Esophagus squamous epithelium (tissue), 4 donors: ENCODE measurements around the gene CTDSPL.

Experiments used
- POLR2A ChIP-seq, 4 donors: fragments of 450-650 bp; IDR thresholded peaks; one replicate each; pipeline ENCODE4 v1.6.1; 2017; ENCODE audit warnings: antibody characterized with exemption in 4 of 4, mild to moderate bottlenecking in 4 of 4, moderate library complexity in 3 of 4
- TF ChIP-seq, protein P1 (sequence below), 6 experiments: fragments of 450-650 bp in 4 of 6; fragments of 200-600 bp in 2 of 6; sonication (generic) in 2 of 6; IDR thresholded peaks; one replicate each; pipeline ENCODE4 v1.5.1; 2016 to 2019; ENCODE audit warnings: antibody characterized with exemption in 6 of 6, mild to moderate bottlenecking in 4 of 6, moderate library complexity in 4 of 6

GRCh38 chr3:37896827-37897226 is 35.1 kb downstream of the CTDSPL start:
- TF ChIP-seq, protein P1, sequence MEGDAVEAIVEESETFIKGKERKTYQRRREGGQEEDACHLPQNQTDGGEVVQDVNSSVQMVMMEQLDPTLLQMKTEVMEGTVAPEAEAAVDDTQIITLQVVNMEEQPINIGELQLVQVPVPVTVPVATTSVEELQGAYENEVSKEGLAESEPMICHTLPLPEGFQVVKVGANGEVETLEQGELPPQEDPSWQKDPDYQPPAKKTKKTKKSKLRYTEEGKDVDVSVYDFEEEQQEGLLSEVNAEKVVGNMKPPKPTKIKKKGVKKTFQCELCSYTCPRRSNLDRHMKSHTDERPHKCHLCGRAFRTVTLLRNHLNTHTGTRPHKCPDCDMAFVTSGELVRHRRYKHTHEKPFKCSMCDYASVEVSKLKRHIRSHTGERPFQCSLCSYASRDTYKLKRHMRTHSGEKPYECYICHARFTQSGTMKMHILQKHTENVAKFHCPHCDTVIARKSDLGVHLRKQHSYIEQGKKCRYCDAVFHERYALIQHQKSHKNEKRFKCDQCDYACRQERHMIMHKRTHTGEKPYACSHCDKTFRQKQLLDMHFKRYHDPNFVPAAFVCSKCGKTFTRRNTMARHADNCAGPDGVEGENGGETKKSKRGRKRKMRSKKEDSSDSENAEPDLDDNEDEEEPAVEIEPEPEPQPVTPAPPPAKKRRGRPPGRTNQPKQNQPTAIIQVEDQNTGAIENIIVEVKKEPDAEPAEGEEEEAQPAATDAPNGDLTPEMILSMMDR (IDR thresholded peaks at IDR 0.05) = no peak
- TF ChIP-seq POLR2A (IDR thresholded peaks at IDR 0.05) = no peak
